Common myeloid progenitor, CD34-positive (primary cell): ENCODE results near the gene CYP1B1.

Experiments used
- CTCF ChIA-PET: fragments of 350-600 bp; sonication (Branson Sonifier 250); formaldehyde crosslinking; loops from one replicate; lab custom pipeline; 2021; ENCODE audit warnings: antibody characterized with exemption; lab: Charles Lee
- POLR2A ChIA-PET: fragments of 350-600 bp; sonication (Branson Sonifier 250); formaldehyde crosslinking; loops from one replicate; lab custom pipeline; 2021; ENCODE audit warnings: antibody characterized with exemption; lab: Charles Lee
- DNase-seq, 3 donors: peaks; one replicate each; pipeline versions ENCODE4 v3.0.0 to v3.0.0-alpha.2; 2013
- H3K27ac ChIP-seq, 2 experiments: 1 replicate in 1 of 2; 2 replicates in 1 of 2; pipeline ENCODE4 v1.7.0; 2013; ENCODE audit warnings: inconsistent platforms in 2 of 2, low read length in 2 of 2, mild to moderate bottlenecking in 2 of 2, low read depth in 1 of 2, moderate library complexity in 1 of 2; ENCODE audit not compliant: severe bottlenecking in 2 of 2, insufficient read depth in 1 of 2, poor library complexity in 1 of 2
- H3K27me3 ChIP-seq, 5 experiments: replicated peaks in 2 of 5; 1 replicate in 3 of 5; 2 replicates in 2 of 5; pipeline versions ENCODE4 v1.6.1 to v1.7.0; 2013; ENCODE audit warnings: low read length in 4 of 5, mild to moderate bottlenecking in 2 of 5, moderate library complexity in 2 of 5, inconsistent platforms in 1 of 5; ENCODE audit not compliant: insufficient read depth in 5 of 5, control insufficient read depth in 4 of 5
- H3K36me3 ChIP-seq, 4 experiments: 1 replicate in 2 of 4; 2 replicates in 2 of 4; pipeline versions ENCODE4 v1.6.1 to v1.7.0; 2013; ENCODE audit warnings: low read length in 3 of 4, control low read depth in 1 of 4, mild to moderate bottlenecking in 1 of 4; ENCODE audit not compliant: control insufficient read depth in 4 of 4, insufficient read depth in 4 of 4
- H3K4me1 ChIP-seq, 4 experiments: 1 replicate in 3 of 4; 2 replicates in 1 of 4; pipeline versions ENCODE4 v1.6.1 to v1.7.1; 2013; ENCODE audit warnings: low read length in 3 of 4, mild to moderate bottlenecking in 3 of 4, control low read depth in 1 of 4, inconsistent platforms in 1 of 4, moderate library complexity in 1 of 4; ENCODE audit not compliant: control insufficient read depth in 4 of 4, insufficient read depth in 4 of 4; ENCODE audit errors: control extremely low read depth in 1 of 4
- H3K4me3 ChIP-seq, 7 experiments: 1 replicate in 4 of 7; 2 replicates in 3 of 7; pipeline versions ENCODE4 v1.5.1 to v1.7.0; 2013; ENCODE audit warnings: mild to moderate bottlenecking in 7 of 7, low read length in 6 of 7, moderate library complexity in 6 of 7, inconsistent platforms in 2 of 7, low read depth in 2 of 7, control low read depth in 1 of 7; ENCODE audit not compliant: insufficient read depth in 4 of 7, control insufficient read depth in 1 of 7; ENCODE audit errors: extremely low read depth in 1 of 7
- H3K9me3 ChIP-seq, 5 experiments: 1 replicate in 4 of 5; 2 replicates in 1 of 5; pipeline versions ENCODE4 v1.6.1 to v1.7.1; 2013; ENCODE audit warnings: low read length in 4 of 5, mild to moderate bottlenecking in 2 of 5, inconsistent platforms in 1 of 5, low read depth in 1 of 5, moderate library complexity in 1 of 5; ENCODE audit not compliant: control insufficient read depth in 4 of 5, insufficient read depth in 2 of 5; ENCODE audit errors: control extremely low read depth in 1 of 5
- WGBS: methylation state at CpG from one replicate; pipeline ENCODE4 v1.1.5; 2013; ENCODE audit not compliant: insufficient coverage; 5-methylcytosine and 5-hydroxymethylcytosine counted together

CYP1B1 gene

GRCh38 chr2:38057651-38058410, 18.1 kb downstream of the CYP1B1 start:
- H3K4me3 ChIP-seq, result no peak overlapping the region
- peaks cover 0 to 8% (median 0%) of the 10 kb centered on the region in 4 experiments for H3K4me1 ChIP-seq
- no peaks in the 10 kb centered on the region for H3K9me3 ChIP-seq
- DNase-seq, result peak in 2 of 3 donors; percentile 42 to 47
- no peaks in the 10 kb centered on the region for H3K36me3 ChIP-seq
- ChIA-PET POLR2A (interaction anchor here (0.5 kb wide), 1 partner anchor 528 kb away, joined by 6 read pairs; no protein-coding TSS in a partner anchor), CTCF (interaction anchor here (0.8 to 1.4 kb wide), 2 partner anchors 17 to 18 kb away, joined by 3 to 4 read pairs; partner anchors contain the start of gene CYP1B1)
- 50% methylated on average over 2 of the region's 3 CpGs for WGBS
- no peaks in the 10 kb centered on the region for H3K27me3 ChIP-seq
- H3K27ac ChIP-seq, result no peak overlapping the region

DNA sequence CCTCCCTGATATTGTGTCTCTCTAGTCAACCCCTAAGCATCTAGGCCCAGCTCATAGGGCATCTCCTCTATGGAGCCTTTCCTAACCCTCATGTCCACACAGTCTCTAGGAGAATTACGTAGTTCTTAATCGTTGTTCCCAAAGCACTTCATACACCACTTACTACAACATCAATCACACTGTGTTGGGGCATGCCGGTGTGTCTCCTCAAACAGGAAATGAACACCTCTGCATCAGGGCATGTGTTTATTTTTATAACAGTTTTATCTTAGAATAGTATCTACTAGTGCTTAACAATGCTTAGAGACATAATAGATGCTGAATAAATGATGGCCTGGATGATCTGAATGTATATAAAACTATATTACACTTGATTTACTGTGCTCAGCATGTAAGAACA, 19.7 kb downstream of the CYP1B1 start:
- no peaks in the 10 kb centered on the region for H3K27me3 ChIP-seq
- H3K27ac ChIP-seq, result no peak overlapping the region
- no peak for DNase-seq
- H3K4me1 ChIP-seq, result peaks cover 0 to 8% (median 0%) of the 10 kb centered on the region in 4 experiments
- POLR2A ChIA-PET, result no interaction called here
- CTCF ChIA-PET, result no interaction called here
- H3K9me3 ChIP-seq, result no peaks in the 10 kb centered on the region
- H3K4me3 ChIP-seq, result no peak overlapping the region
- no CpG with 5 or more reads among the region's 3 CpGs for WGBS
- H3K36me3 ChIP-seq, result no peaks in the 10 kb centered on the region

GRCh38 chr2:38045811-38046210, 30.1 kb downstream of the CYP1B1 start:
- H3K4me1 ChIP-seq, result no peaks in the 10 kb centered on the region
- H3K9me3 ChIP-seq, result peaks cover 0 to 2% (median 0%) of the 10 kb centered on the region in 5 experiments
- H3K27ac ChIP-seq, result no peak overlapping the region
- ChIA-PET CTCF (no interaction called here), POLR2A (no interaction called here)
- DNase-seq, result no peak
- H3K36me3 ChIP-seq, result no peaks in the 10 kb centered on the region
- H3K27me3 ChIP-seq, result peaks cover 0 to under 1% (median 0%) of the 10 kb centered on the region in 5 experiments
- no peak overlapping the region for H3K4me3 ChIP-seq
- 96% methylated on average over 4 of the region's 4 CpGs for WGBS

DNA sequence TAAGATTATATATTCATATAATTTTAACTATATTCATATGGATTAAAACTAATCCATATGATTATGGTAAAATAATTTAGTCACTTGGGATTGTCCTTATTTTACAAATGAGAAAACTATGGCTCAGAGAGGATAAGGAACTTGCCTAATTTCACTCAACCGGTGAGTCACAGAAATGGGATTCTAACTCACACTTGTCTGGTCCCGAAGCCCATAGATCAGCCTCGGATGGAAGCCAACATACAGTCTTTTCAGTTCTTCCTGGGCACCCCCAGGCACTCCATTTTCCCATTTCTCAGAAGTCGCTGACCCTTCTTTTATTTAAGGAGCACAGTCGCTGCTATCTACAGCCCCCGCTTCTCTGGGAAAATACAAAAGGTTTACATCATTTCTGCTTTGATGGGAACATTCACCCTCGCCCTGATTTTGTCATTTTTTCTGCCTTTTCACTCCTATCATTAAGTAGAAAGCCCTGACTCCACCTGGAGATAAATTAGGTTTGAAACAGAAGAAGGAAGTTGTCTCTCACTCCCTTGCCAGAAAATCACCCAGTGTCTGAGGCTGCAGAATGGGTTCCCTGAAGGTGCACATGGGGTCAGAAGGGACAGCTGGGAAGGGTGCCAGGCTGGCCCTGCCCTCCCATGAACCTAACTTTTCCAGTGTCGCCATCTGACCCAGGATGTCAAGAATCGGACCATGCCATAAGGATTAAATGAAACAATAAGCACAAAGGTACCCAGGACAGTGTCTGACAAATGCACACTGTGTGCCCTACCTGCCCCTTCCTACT, 36.6 kb downstream of the CYP1B1 start:
- H3K9me3 ChIP-seq, result peaks cover 0 to 2% (median 0%) of the 10 kb centered on the region in 5 experiments
- no peak overlapping the region for H3K4me3 ChIP-seq
- CTCF ChIA-PET, result no interaction called here
- H3K4me1 ChIP-seq, result peaks cover 0 to 10% (median 6%) of the 10 kb centered on the region in 4 experiments
- POLR2A ChIA-PET, result no interaction called here
- DNase-seq, result no peak
- 90% methylated on average over 7 of the region's 9 CpGs for WGBS
- H3K36me3 ChIP-seq, result no peaks in the 10 kb centered on the region
- no peak overlapping the region for H3K27ac ChIP-seq
- peaks cover 9 to 49% (median 21%) of the 10 kb centered on the region in 5 experiments for H3K27me3 ChIP-seq

DNA sequence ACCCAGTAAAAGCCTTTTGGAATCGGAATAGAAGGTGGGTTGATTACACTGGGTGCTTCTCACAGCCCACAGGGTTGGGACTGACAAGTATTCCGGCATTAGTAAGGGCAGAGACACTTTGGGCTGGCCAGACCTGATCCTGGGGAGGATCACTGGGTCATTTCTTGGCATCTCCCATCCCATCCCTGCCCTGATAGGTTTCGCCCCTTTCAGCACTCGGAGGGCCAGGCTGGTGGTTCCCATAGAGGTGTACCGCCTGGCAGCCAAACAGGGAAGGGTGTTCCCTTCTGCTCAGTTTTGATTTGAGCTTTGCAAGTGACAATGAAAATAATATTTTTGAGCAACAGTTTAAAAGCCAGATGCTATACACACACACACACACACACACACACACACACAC, 37.3 kb downstream of the CYP1B1 start:
- Histone ChIP-seq H3K27me3 (peaks cover 11 to 51% (median 21%) of the 10 kb centered on the region in 5 experiments), H3K4me3 (peak overlapping the region in 4 of 7 experiments; percentile 24 to 54 (median 44)), H3K36me3 (no peaks in the 10 kb centered on the region), H3K27ac (no peak overlapping the region), H3K4me1 (peaks cover 0 to 10% (median 6%) of the 10 kb centered on the region in 4 experiments), H3K9me3 (peaks cover 0 to 2% (median 0%) of the 10 kb centered on the region in 5 experiments)
- POLR2A ChIA-PET, result no interaction called here
- 83% methylated on average over 2 of the region's 5 CpGs for WGBS
- CTCF ChIA-PET, result interaction anchor here (1.5 to 1.9 kb wide), 2 partner anchors 11 to 21 kb away, joined by 4 to 6 read pairs; no protein-coding TSS in a partner anchor
- DNase-seq, result no peak

- peaks cover 0 to 10% (median 6%) of the 10 kb centered on the region in 4 experiments for H3K4me1 ChIP-seq
- peak overlapping the region in 6 of 7 experiments; percentile 19 to 54 (median 42) for H3K4me3 ChIP-seq
- no peaks in the 10 kb centered on the region for H3K36me3 ChIP-seq
- 18% methylated on average over 35 of the region's 38 CpGs for WGBS
- no peak overlapping the region for H3K27ac ChIP-seq
- H3K9me3 ChIP-seq, result peaks cover 0 to 2% (median 0%) of the 10 kb centered on the region in 5 experiments
- peak; percentile 2 to 33 (median 30) for DNase-seq
- ChIA-PET POLR2A (no interaction called here), CTCF (interaction anchor here (1.5 to 1.9 kb wide), 2 partner anchors 12 to 22 kb away, joined by 4 to 6 read pairs; no protein-coding TSS in a partner anchor)
- peaks cover 11 to 53% (median 21%) of the 10 kb centered on the region in 5 experiments for H3K27me3 ChIP-seq
These were observed 38.0 kb downstream of the CYP1B1 start for GRCh38 chr2:38037757-38038621.
